ENCODE measurements around the gene GUCY1B1. TPM values are rescaled to one million over a fixed set of nuclear protein-coding genes. Genes with fewer than 3 reads are reported as not detected.

GUCY1B1 gene
- total and polyA plus RNA-seq, 2 experiments from 2014 or later: 8.6 to 16.7 TPM

DNA sequence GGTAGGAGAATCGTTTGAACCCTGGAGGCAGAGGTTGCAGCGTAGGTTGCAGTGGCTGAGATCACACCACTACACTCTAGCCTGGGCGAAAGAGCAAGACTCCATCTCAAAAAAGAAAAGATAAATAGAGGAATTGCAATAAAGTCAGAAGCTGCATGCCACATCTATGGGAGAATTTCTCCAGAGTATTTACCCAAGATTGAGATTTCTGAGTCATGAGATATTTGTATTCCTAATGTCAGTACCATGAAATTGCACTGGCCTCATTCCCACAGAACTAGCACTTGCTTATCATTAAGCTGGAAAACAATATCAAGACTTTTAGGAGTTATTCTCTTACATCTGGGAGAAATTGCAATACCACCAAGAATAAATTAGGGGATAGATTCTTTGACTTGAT is 69.8 kb downstream of the GUCY1B1 start:
- TF ChIP-seq, protein P1, sequence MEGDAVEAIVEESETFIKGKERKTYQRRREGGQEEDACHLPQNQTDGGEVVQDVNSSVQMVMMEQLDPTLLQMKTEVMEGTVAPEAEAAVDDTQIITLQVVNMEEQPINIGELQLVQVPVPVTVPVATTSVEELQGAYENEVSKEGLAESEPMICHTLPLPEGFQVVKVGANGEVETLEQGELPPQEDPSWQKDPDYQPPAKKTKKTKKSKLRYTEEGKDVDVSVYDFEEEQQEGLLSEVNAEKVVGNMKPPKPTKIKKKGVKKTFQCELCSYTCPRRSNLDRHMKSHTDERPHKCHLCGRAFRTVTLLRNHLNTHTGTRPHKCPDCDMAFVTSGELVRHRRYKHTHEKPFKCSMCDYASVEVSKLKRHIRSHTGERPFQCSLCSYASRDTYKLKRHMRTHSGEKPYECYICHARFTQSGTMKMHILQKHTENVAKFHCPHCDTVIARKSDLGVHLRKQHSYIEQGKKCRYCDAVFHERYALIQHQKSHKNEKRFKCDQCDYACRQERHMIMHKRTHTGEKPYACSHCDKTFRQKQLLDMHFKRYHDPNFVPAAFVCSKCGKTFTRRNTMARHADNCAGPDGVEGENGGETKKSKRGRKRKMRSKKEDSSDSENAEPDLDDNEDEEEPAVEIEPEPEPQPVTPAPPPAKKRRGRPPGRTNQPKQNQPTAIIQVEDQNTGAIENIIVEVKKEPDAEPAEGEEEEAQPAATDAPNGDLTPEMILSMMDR (IDR thresholded peaks at IDR 0.05; ENCODE audit: poor library complexity): no peak
- no peak for TF ChIP-seq EZH2phosphoT487 (IDR thresholded peaks at IDR 0.05; ENCODE audit: low read depth, severe bottlenecking, unreplicated experiment)
- no peak for TF ChIP-seq EZH2 (IDR thresholded peaks at IDR 0.05; ENCODE audit: borderline replicate concordance)
- Histone ChIP-seq H3K36me3 (replicated peaks; ENCODE audit: insufficient read depth, low read depth) (no peaks in the 10 kb centered on the region), H3K79me2 (no peaks in the 10 kb centered on the region), H3K9me3 (ENCODE audit: low read depth) (no peaks in the 10 kb centered on the region), H3K4me1 (ENCODE audit: insufficient read depth) (no peaks in the 10 kb centered on the region), H2AFZ (no peak overlapping the region), H3K9me2 (replicated peaks; ENCODE audit: insufficient read depth) (no peaks in the 10 kb centered on the region), H3K4me3 (no peak overlapping the region), H4K20me1 (ENCODE audit: insufficient read depth, poor library complexity, severe bottlenecking) (no peaks in the 10 kb centered on the region), H3K4me2 (no peak overlapping the region), H3K27me3 (no peaks in the 10 kb centered on the region), H3K27ac (peak overlapping the region; percentile 56)
- no peak for DNase-seq (ENCODE audit: low spot score)
- WGBS (ENCODE audit: low lambda C conversion rate, missing lambda C conversion rate): 84% methylated on average over 3 of the region's 3 CpGs

DNA sequence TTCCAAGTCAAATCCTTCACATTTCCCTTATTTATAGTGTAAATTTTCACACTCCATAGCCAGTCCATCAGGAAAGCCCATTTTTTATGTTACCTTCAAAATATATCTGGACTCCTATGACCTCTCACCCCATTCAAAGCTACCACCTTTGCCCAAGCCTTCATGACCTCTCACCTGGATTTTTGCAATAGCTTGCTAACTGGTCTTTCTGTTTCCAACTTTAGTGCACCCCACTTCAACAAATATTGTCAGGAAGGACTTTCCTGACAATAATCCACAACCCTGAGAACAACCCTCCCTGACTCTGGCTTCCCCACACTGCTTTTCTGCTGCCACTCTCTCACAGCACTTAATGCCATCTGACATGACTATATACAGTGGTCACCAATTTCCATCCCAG is 73.8 kb downstream of the GUCY1B1 start:
- Histone ChIP-seq H3K36me3 (replicated peaks; ENCODE audit: insufficient read depth, low read depth) (no peaks in the 10 kb centered on the region), H3K4me1 (ENCODE audit: insufficient read depth) (no peaks in the 10 kb centered on the region), H3K4me2 (no peak overlapping the region), H2AFZ (no peak overlapping the region), H3K9me2 (replicated peaks; ENCODE audit: insufficient read depth) (no peaks in the 10 kb centered on the region), H3K79me2 (no peaks in the 10 kb centered on the region), H4K20me1 (ENCODE audit: insufficient read depth, poor library complexity, severe bottlenecking) (no peaks in the 10 kb centered on the region), H3K27ac (no peak overlapping the region), H3K27me3 (no peaks in the 10 kb centered on the region), H3K9me3 (ENCODE audit: low read depth) (no peaks in the 10 kb centered on the region), H3K4me3 (no peak overlapping the region)
- DNase-seq (ENCODE audit: low spot score): no peak
- no peak for TF ChIP-seq EZH2 (IDR thresholded peaks at IDR 0.05; ENCODE audit: borderline replicate concordance)
- TF ChIP-seq, protein P1 (IDR thresholded peaks at IDR 0.05; ENCODE audit: poor library complexity): no peak
- TF ChIP-seq EZH2phosphoT487 (IDR thresholded peaks at IDR 0.05; ENCODE audit: low read depth, severe bottlenecking, unreplicated experiment): no peak

- H3K4me2 ChIP-seq: no peak overlapping the region
- no peak overlapping the region for H3K4me3 ChIP-seq
- H2AFZ ChIP-seq: no peak overlapping the region
- H3K9me3 ChIP-seq (ENCODE audit: low read depth): no peaks in the 10 kb centered on the region
- no peaks in the 10 kb centered on the region for H3K36me3 ChIP-seq (replicated peaks; ENCODE audit: insufficient read depth, low read depth)
- WGBS (ENCODE audit: low lambda C conversion rate, missing lambda C conversion rate): 94% methylated on average over 1 of the region's 1 CpG
- TF ChIP-seq, protein P1 (IDR thresholded peaks at IDR 0.05; ENCODE audit: poor library complexity): no peak
- no peak for TF ChIP-seq EZH2 (IDR thresholded peaks at IDR 0.05; ENCODE audit: borderline replicate concordance)
- TF ChIP-seq EZH2phosphoT487 (IDR thresholded peaks at IDR 0.05; ENCODE audit: low read depth, severe bottlenecking, unreplicated experiment): no peak
- H4K20me1 ChIP-seq (ENCODE audit: insufficient read depth, poor library complexity, severe bottlenecking): no peaks in the 10 kb centered on the region
- DNase-seq (ENCODE audit: low spot score): no peak
- H3K79me2 ChIP-seq: no peaks in the 10 kb centered on the region
- H3K9me2 ChIP-seq (replicated peaks; ENCODE audit: insufficient read depth): no peaks in the 10 kb centered on the region
- no peak overlapping the region for H3K27ac ChIP-seq
- H3K27me3 ChIP-seq: no peaks in the 10 kb centered on the region
- no peaks in the 10 kb centered on the region for H3K4me1 ChIP-seq (ENCODE audit: insufficient read depth)
Measured at GRCh38 chr4:155837203-155837796, 78.5 kb downstream of the GUCY1B1 start.

GRCh38 chr4:155842080-155842479 is 83.3 kb downstream of the GUCY1B1 start:
- H3K4me2 ChIP-seq: no peak overlapping the region
- TF ChIP-seq, protein P1 (IDR thresholded peaks at IDR 0.05; ENCODE audit: poor library complexity): no peak
- TF ChIP-seq EZH2phosphoT487 (IDR thresholded peaks at IDR 0.05; ENCODE audit: low read depth, severe bottlenecking, unreplicated experiment) (no peak), EZH2 (IDR thresholded peaks at IDR 0.05; ENCODE audit: borderline replicate concordance) (no peak)

More at GRCh38 chr4:155842080-155842479, 83.3 kb downstream of the GUCY1B1 start:
- DNase-seq (ENCODE audit: low spot score): no peak
- Histone ChIP-seq H3K4me1 (ENCODE audit: insufficient read depth) (no peaks in the 10 kb centered on the region), H3K79me2 (no peaks in the 10 kb centered on the region), H3K9me2 (replicated peaks; ENCODE audit: insufficient read depth) (no peaks in the 10 kb centered on the region), H3K27ac (no peak overlapping the region), H3K36me3 (replicated peaks; ENCODE audit: insufficient read depth, low read depth) (no peaks in the 10 kb centered on the region), H3K4me3 (no peak overlapping the region), H3K27me3 (no peaks in the 10 kb centered on the region), H3K9me3 (ENCODE audit: low read depth) (no peaks in the 10 kb centered on the region), H2AFZ (no peak overlapping the region), H4K20me1 (ENCODE audit: insufficient read depth, poor library complexity, severe bottlenecking) (no peaks in the 10 kb centered on the region)

Measured in hepatocyte (in vitro differentiated cells).